ENCODE results near the gene ATP4A. TPM values are rescaled to one million over a fixed set of nuclear protein-coding genes. Genes with fewer than 3 reads are reported as not detected.
A peak's percentile ranks its signal among the peaks of the same experiment; 100 is the strongest.

The ATP4A gene
- total RNA-seq, 1 experiment from 2014 or later, result 0.37 TPM

DNA sequence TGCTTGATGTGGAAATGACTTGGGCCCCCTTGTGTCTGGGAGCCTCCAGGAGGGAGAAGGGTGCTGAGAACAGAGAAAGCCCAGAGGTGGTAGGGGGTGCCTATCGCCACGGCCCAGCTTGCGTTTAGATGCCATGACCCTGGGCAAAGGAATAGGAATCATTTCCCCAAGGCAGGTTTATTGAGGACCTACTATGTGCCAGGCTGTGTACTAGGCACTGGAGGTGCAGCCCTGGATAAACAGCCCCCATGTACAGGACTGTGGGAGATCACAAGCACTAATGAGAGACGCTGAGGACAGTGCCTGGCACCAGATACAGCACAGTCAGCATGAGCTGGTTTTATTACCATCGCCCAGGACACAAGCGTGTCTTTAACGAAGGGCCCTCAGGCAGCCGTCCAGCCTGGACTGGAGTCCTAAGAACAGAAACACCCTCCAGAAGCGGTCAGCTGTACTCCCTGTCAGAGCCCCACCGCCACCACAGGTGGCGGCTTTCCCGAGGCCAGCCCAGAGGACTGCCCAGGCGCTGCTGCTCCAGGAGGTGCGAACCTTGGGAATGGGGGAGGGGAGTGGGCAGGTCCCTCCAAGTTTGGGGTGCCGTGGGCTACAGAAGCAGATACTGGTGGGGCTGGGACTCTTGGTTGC is 13.5 kb downstream of the ATP4A start:
- H4K20me1 ChIP-seq (ENCODE audit: insufficient read depth, low read depth, low read length), result 0 out of 2 replicates have a peak, but pooled peaks cover 5% of the 10 kb centered on the region
- H3K9ac ChIP-seq (ENCODE audit: low read length), result no peak overlapping the region
- H3K4me3 ChIP-seq (ENCODE audit: low read length), result no peak overlapping the region
- no peaks in the 10 kb centered on the region for H3K36me3 ChIP-seq (ENCODE audit: insufficient read depth, low read length)
- no peak for DNase-seq
- H3K9me2 ChIP-seq (replicated peaks; ENCODE audit: insufficient read depth, low read length), result no peaks in the 10 kb centered on the region
- no peaks in the 10 kb centered on the region for H3K9me3 ChIP-seq (ENCODE audit: low read length)
- H3K27me3 ChIP-seq (ENCODE audit: low read length), result no peaks in the 10 kb centered on the region
- H3K4me1 ChIP-seq (ENCODE audit: low read length), result peaks cover 7% of the 10 kb centered on the region
- peaks cover 23% of the 10 kb centered on the region for H3K79me2 ChIP-seq (ENCODE audit: low read length)
- no peak overlapping the region for H2AFZ ChIP-seq (ENCODE audit: low read length)
- H3K4me2 ChIP-seq (ENCODE audit: low read depth, low read length, poor library complexity, severe bottlenecking), result no peak overlapping the region
- H3K27ac ChIP-seq (ENCODE audit: low read length), result no peak overlapping the region

- no peak overlapping the region for H3K4me3 ChIP-seq (ENCODE audit: low read length)
- H3K4me2 ChIP-seq (ENCODE audit: low read depth, low read length, poor library complexity, severe bottlenecking), result no peak overlapping the region
- no peak overlapping the region for H3K27ac ChIP-seq (ENCODE audit: low read length)
- peaks cover 12% of the 10 kb centered on the region for H3K4me1 ChIP-seq (ENCODE audit: low read length)
- H3K79me2 ChIP-seq (ENCODE audit: low read length), result peaks cover 30% of the 10 kb centered on the region
- H3K9ac ChIP-seq (ENCODE audit: low read length), result no peak overlapping the region
- H3K9me3 ChIP-seq (ENCODE audit: low read length), result no peaks in the 10 kb centered on the region
- H3K9me2 ChIP-seq (replicated peaks; ENCODE audit: insufficient read depth, low read length), result no peaks in the 10 kb centered on the region
- no peaks in the 10 kb centered on the region for H3K27me3 ChIP-seq (ENCODE audit: low read length)
- peak; percentile 90 for DNase-seq
- no peaks in the 10 kb centered on the region for H3K36me3 ChIP-seq (ENCODE audit: insufficient read depth, low read length)
- H2AFZ ChIP-seq (ENCODE audit: low read length), result no peak overlapping the region
- peaks cover 10% of the 10 kb centered on the region; the same call in 1 of the 2 replicates for H4K20me1 ChIP-seq (ENCODE audit: insufficient read depth, low read depth, low read length)
Observed at GRCh38 chr19:35549174-35549788, 14.2 kb downstream of the ATP4A start.

DNA sequence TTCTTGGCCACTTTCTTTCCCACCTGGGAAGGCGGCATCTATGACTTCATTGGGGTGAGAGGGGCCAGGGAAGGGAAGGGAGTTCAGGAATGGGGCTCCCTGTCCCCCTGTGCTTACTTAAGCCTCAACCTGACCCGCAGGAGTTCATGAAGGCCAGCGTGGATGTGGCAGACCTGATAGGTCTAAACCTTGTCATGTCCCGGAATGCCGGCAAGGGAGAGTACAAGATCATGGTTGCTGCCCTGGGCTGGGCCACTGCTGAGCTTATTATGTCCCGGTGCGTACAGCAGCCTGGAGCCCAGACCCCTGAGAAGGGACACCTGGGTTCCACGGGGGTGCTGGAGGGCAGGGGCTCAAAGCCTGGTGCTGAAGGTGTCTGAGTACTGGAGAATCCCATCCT is 16.9 kb downstream of the ATP4A start:
- H3K27ac ChIP-seq (ENCODE audit: low read length), result no peak overlapping the region; the same call in 1 of the 2 replicates
- H3K9ac ChIP-seq (ENCODE audit: low read length), result peak overlapping the region; percentile 89
- H3K36me3 ChIP-seq (ENCODE audit: insufficient read depth, low read length), result no peaks in the 10 kb centered on the region
- peaks cover 10% of the 10 kb centered on the region; the same call in 1 of the 2 replicates for H4K20me1 ChIP-seq (ENCODE audit: insufficient read depth, low read depth, low read length)
- H3K27me3 ChIP-seq (ENCODE audit: low read length), result no peaks in the 10 kb centered on the region
- peaks cover 35% of the 10 kb centered on the region for H3K79me2 ChIP-seq (ENCODE audit: low read length)
- H3K4me3 ChIP-seq (ENCODE audit: low read length), result peak overlapping the region; percentile 98
- H3K9me3 ChIP-seq (ENCODE audit: low read length), result no peaks in the 10 kb centered on the region
- H3K4me2 ChIP-seq (ENCODE audit: low read depth, low read length, poor library complexity, severe bottlenecking), result peak overlapping the region; percentile 99
- DNase-seq, result no peak
- H3K9me2 ChIP-seq (replicated peaks; ENCODE audit: insufficient read depth, low read length), result no peaks in the 10 kb centered on the region
- peaks cover 17% of the 10 kb centered on the region for H3K4me1 ChIP-seq (ENCODE audit: low read length)
- H2AFZ ChIP-seq (ENCODE audit: low read length), result no peak overlapping the region

- H3K4me2 ChIP-seq (ENCODE audit: low read depth, low read length, poor library complexity, severe bottlenecking), result peak overlapping the region; percentile 99
- peaks cover 10% of the 10 kb centered on the region; the same call in 1 of the 2 replicates for H4K20me1 ChIP-seq (ENCODE audit: insufficient read depth, low read depth, low read length)
- no peaks in the 10 kb centered on the region for H3K36me3 ChIP-seq (ENCODE audit: insufficient read depth, low read length)
- peak; percentile 83 for DNase-seq
- peaks cover 35% of the 10 kb centered on the region for H3K79me2 ChIP-seq (ENCODE audit: low read length)
- no peaks in the 10 kb centered on the region for H3K27me3 ChIP-seq (ENCODE audit: low read length)
- H3K9ac ChIP-seq (ENCODE audit: low read length), result peak overlapping the region; percentile 89
- peaks cover 17% of the 10 kb centered on the region for H3K4me1 ChIP-seq (ENCODE audit: low read length)
- no peaks in the 10 kb centered on the region for H3K9me3 ChIP-seq (ENCODE audit: low read length)
- peak overlapping the region; percentile 21; the same call in 1 of the 2 replicates for H3K27ac ChIP-seq (ENCODE audit: low read length)
- H3K4me3 ChIP-seq (ENCODE audit: low read length), result peak overlapping the region; percentile 98
- no peaks in the 10 kb centered on the region for H3K9me2 ChIP-seq (replicated peaks; ENCODE audit: insufficient read depth, low read length)
- peak overlapping the region; percentile 94 for H2AFZ ChIP-seq (ENCODE audit: low read length)
Observed at GRCh38 chr19:35545855-35546381, 17.5 kb downstream of the ATP4A start.

- peak within 1 kb of the TSS; percentile 98 for H3K4me3 ChIP-seq (ENCODE audit: low read length)
- peak within 1 kb of the TSS; percentile 21; the same call in 1 of the 2 replicates for H3K27ac ChIP-seq (ENCODE audit: low read length)
- H3K9me2 ChIP-seq (replicated peaks; ENCODE audit: insufficient read depth, low read length), result no peaks in the 10 kb centered on the region
- H3K4me1 ChIP-seq (ENCODE audit: low read length), result peaks cover 17% of the 10 kb centered on the region
- H3K79me2 ChIP-seq (ENCODE audit: low read length), result peaks cover 35% of the 10 kb centered on the region
- H2AFZ ChIP-seq (ENCODE audit: low read length), result peak within 1 kb of the TSS; percentile 94
- peaks cover 14% of the 10 kb centered on the region; the same call in 1 of the 2 replicates for H4K20me1 ChIP-seq (ENCODE audit: insufficient read depth, low read depth, low read length)
- no peaks in the 10 kb centered on the region for H3K27me3 ChIP-seq (ENCODE audit: low read length)
- H3K36me3 ChIP-seq (ENCODE audit: insufficient read depth, low read length), result no peaks in the 10 kb centered on the region
- no peaks in the 10 kb centered on the region for H3K9me3 ChIP-seq (ENCODE audit: low read length)
- H3K9ac ChIP-seq (ENCODE audit: low read length), result peak within 1 kb of the TSS; percentile 89
- peak; percentile 96 for DNase-seq
- peak within 1 kb of the TSS; percentile 99 for H3K4me2 ChIP-seq (ENCODE audit: low read depth, low read length, poor library complexity, severe bottlenecking)
Observed at GRCh38 chr19:35545001-35545854, 18.2 kb downstream of the ATP4A start, which contains the start of gene TMEM147. TMEM147 (plus strand) TSS chr19:35545626; CDS start chr19:35545740, 114 bp downstream.

- Histone ChIP-seq H3K27me3 (ENCODE audit: low read length) (no peaks in the 10 kb centered on the region), H3K79me2 (ENCODE audit: low read length) (peaks cover 35% of the 10 kb centered on the region), H3K9ac (ENCODE audit: low read length) (peak overlapping the region; percentile 89), H3K9me3 (ENCODE audit: low read length) (no peaks in the 10 kb centered on the region), H3K9me2 (replicated peaks; ENCODE audit: insufficient read depth, low read length) (no peaks in the 10 kb centered on the region), H3K4me2 (ENCODE audit: low read depth, low read length, poor library complexity, severe bottlenecking) (peak overlapping the region; percentile 99), H4K20me1 (ENCODE audit: insufficient read depth, low read depth, low read length) (peaks cover 15% of the 10 kb centered on the region), H2AFZ (ENCODE audit: low read length) (no peak overlapping the region), H3K36me3 (ENCODE audit: insufficient read depth, low read length) (no peaks in the 10 kb centered on the region), H3K27ac (ENCODE audit: low read length) (no peak overlapping the region), H3K4me3 (ENCODE audit: low read length) (peak overlapping the region; percentile 98), H3K4me1 (ENCODE audit: low read length) (peaks cover 19% of the 10 kb centered on the region)
- DNase-seq, result no peak
Observed at GRCh38 chr19:35544110-35544802, 19.2 kb downstream of the ATP4A start.

GRCh38 chr19:35543280-35544109 is 20.0 kb downstream of the ATP4A start:
- peaks cover 35% of the 10 kb centered on the region for H3K79me2 ChIP-seq (ENCODE audit: low read length)
- H3K4me2 ChIP-seq (ENCODE audit: low read depth, low read length, poor library complexity, severe bottlenecking), result peak overlapping the region; percentile 99
- H2AFZ ChIP-seq (ENCODE audit: low read length), result no peak overlapping the region

More at GRCh38 chr19:35543280-35544109, 20.0 kb downstream of the ATP4A start:
- H3K4me1 ChIP-seq (ENCODE audit: low read length), result peaks cover 20% of the 10 kb centered on the region
- no peak for DNase-seq
- no peak overlapping the region for H3K27ac ChIP-seq (ENCODE audit: low read length)
- H3K36me3 ChIP-seq (ENCODE audit: insufficient read depth, low read length), result no peaks in the 10 kb centered on the region
- H4K20me1 ChIP-seq (ENCODE audit: insufficient read depth, low read depth, low read length), result peaks cover 17% of the 10 kb centered on the region
- peak overlapping the region; percentile 98; the same call in 1 of the 2 replicates for H3K4me3 ChIP-seq (ENCODE audit: low read length)
- peak overlapping the region; percentile 89; the same call in 1 of the 2 replicates for H3K9ac ChIP-seq (ENCODE audit: low read length)
- no peaks in the 10 kb centered on the region for H3K9me3 ChIP-seq (ENCODE audit: low read length)
- H3K27me3 ChIP-seq (ENCODE audit: low read length), result no peaks in the 10 kb centered on the region
- H3K9me2 ChIP-seq (replicated peaks; ENCODE audit: insufficient read depth, low read length), result no peaks in the 10 kb centered on the region

Data from Karpas-422 (cell line).